Memory B cell (primary cell): ENCODE results near the gene COBL.

Experiments used
- ATAC-seq: fragments of 150-1000 bp; cut with Tn5 transposase; 2 replicates; pipeline ENCODE4 v1.10.0; 2021; ENCODE audit warnings: low read depth, mild to moderate bottlenecking, moderate library complexity
- DNase-seq, 2 donors: peaks; one replicate each; pipeline ENCODE4 v3.0.0; 2022; ENCODE audit warnings: low spot score in 2 of 2
- H3K27ac Mint-ChIP-seq: one replicate; pipeline ENCODE4 v1.8.0; 2022; ENCODE audit warnings: mild to moderate bottlenecking, moderate library complexity, mixed read lengths
- H3K27me3 Mint-ChIP-seq: one replicate; pipeline ENCODE4 v1.8.0; 2022; ENCODE audit warnings: mixed read lengths
- H3K36me3 Mint-ChIP-seq: one replicate; pipeline ENCODE4 v1.8.0; 2022; ENCODE audit warnings: mild to moderate bottlenecking, mixed read lengths
- H3K4me1 Mint-ChIP-seq: one replicate; pipeline ENCODE4 v1.8.0; 2022; ENCODE audit warnings: mixed read lengths
- H3K4me3 Mint-ChIP-seq: one replicate; pipeline ENCODE4 v1.8.0; 2022; ENCODE audit warnings: mild to moderate bottlenecking, moderate library complexity, mixed read lengths
- H3K9me3 Mint-ChIP-seq: one replicate; pipeline ENCODE4 v1.8.0; 2022; ENCODE audit warnings: mixed read lengths

COBL gene

DNA sequence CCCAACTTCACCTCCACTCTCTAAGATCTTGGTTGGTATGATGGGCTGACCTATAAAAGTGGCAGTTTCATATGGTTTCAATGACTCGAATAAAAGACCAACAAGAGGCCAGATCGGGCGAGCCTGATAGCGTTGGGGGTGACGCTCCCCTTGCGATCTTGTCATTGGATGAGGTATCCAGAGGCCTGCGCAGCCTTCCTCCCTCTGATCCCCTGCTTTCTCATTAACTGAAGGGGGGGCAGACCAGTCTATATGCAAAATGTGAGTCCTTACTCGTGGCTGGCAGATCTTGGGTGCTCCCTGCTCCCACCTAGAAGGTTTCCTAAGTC lies 937 bp upstream of the COBL start:
- no peak overlapping the region for H3K4me3 Mint-ChIP-seq

DNA sequence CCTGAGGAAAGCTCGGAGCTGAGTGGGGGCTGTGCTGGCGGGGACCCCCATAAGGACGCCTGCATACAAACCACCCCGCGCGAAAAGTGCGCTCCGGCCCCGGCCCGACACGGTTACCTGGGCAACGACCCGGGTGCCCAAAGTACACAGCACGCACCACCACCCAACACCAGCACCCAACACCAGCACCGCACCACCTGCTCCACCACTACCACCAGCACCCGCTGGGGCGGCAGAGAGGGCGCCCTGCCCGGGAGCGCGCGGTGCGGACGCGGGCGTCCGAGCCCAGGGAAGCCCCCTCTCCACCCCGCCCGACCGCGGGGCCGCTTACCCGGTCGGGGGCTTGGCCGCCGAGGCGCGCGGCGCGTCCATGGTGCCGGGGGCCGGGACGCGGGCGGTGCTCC lies 345 bp downstream of the COBL start:
- DNase-seq = no peak
- no peaks in the 10 kb centered on the region for H3K9me3 Mint-ChIP-seq
- H3K4me1 Mint-ChIP-seq = no peaks in the 10 kb centered on the region
- H3K36me3 Mint-ChIP-seq = no peaks in the 10 kb centered on the region
- no peak overlapping the region for H3K27ac Mint-ChIP-seq
- ATAC-seq = no peak
- H3K4me3 Mint-ChIP-seq = no peak overlapping the region
- peaks cover 4% of the 10 kb centered on the region for H3K27me3 Mint-ChIP-seq

More for the DNA sequence above, 937 bp upstream of the COBL start:
- Mint-ChIP-seq H3K27ac (no peak overlapping the region), H3K4me1 (no peaks in the 10 kb centered on the region), H3K9me3 (no peaks in the 10 kb centered on the region), H3K36me3 (no peaks in the 10 kb centered on the region), H3K27me3 (peaks cover 4% of the 10 kb centered on the region)
- no peak for ATAC-seq
- DNase-seq = no peak

DNA sequence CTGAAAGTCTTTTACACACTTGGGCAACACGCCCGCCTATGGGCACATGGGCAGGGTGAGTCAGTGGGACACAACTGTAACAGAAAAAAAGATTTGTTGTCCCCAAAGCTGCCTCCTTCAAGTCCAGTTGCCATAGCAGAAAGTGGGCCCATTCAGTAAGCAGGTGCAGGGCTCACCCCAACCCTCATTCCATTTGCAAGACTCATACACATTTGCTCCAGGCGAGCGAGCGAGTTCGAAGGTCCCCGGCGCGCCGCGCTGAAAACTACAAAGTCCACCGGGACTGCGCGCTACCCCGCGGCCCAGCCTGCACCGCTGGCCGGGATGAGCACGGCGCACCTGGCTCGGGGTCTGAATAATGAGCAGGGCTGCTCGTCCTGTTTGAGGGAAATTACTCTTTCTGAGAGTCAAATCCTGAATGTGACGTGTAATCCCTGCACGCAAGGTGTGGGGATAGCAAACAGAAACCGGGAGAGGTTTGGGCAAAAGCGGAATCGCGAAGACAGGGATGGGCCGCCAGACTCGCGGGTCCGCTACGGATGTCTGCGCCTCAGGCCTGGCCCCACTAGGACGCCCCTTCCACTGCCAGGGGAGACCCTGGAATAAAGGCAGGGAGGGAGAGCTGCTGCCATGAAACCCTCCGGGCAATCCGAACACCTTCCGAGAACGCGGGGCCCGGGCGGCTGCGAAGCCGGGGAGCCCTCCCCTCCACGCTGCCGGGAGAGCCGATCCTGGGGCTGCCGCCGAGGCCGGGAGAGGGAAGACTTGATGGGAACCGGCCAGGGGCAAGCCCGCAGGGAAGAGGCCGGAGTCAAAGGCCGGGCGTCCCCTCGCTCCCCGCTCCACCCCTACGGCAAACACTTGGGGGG lies 982 bp downstream of the COBL start:
- Mint-ChIP-seq H3K27ac (no peak overlapping the region), H3K9me3 (no peaks in the 10 kb centered on the region), H3K4me1 (no peaks in the 10 kb centered on the region), H3K4me3 (no peak overlapping the region), H3K27me3 (peaks cover 4% of the 10 kb centered on the region), H3K36me3 (no peaks in the 10 kb centered on the region)
- ATAC-seq (no peak), DNase-seq (no peak)

DNA sequence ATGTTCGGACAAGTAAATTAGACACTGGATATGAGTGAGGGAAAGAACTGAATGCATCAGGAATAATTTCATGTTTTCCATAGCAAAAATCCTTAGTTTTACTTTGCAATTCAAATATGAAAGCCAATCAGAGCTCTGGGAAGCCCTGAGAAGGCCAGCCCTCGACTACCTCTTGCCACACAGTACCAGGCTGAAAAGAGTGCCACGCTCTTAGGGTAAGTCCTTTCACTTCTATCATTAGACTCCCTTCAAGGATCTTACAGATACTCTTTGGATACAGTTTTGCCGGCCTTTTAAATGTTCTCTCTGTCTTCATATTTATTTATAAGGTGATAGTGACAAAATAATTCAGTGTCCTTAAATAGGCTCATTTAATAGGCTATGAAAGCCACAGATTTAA lies 1.9 kb downstream of the COBL start:
- H3K4me1 Mint-ChIP-seq = no peaks in the 10 kb centered on the region
- no peak for DNase-seq
- peaks cover 2% of the 10 kb centered on the region for H3K27me3 Mint-ChIP-seq
- no peak overlapping the region for H3K4me3 Mint-ChIP-seq
- H3K9me3 Mint-ChIP-seq = no peaks in the 10 kb centered on the region
- no peaks in the 10 kb centered on the region for H3K36me3 Mint-ChIP-seq
- no peak overlapping the region for H3K27ac Mint-ChIP-seq
- ATAC-seq = no peak

GRCh38 chr7:51313738-51314425 lies 2.7 kb downstream of the COBL start:
- H3K4me1 Mint-ChIP-seq = no peaks in the 10 kb centered on the region
- H3K4me3 Mint-ChIP-seq = no peak overlapping the region
- no peaks in the 10 kb centered on the region for H3K27me3 Mint-ChIP-seq
- ATAC-seq (no peak), DNase-seq (no peak)
- H3K27ac Mint-ChIP-seq = no peak overlapping the region
- H3K36me3 Mint-ChIP-seq = no peaks in the 10 kb centered on the region
- no peaks in the 10 kb centered on the region for H3K9me3 Mint-ChIP-seq

- Mint-ChIP-seq H3K4me3 (no peak overlapping the region), H3K27me3 (no peaks in the 10 kb centered on the region), H3K4me1 (no peaks in the 10 kb centered on the region), H3K9me3 (no peaks in the 10 kb centered on the region), H3K36me3 (no peaks in the 10 kb centered on the region), H3K27ac (no peak overlapping the region)
- ATAC-seq (no peak), DNase-seq (no peak)
These were observed 3.5 kb downstream of the COBL start for GRCh38 chr7:51312951-51313737.

- no peak for ATAC-seq
- Mint-ChIP-seq H3K27ac (no peak overlapping the region), H3K4me1 (no peaks in the 10 kb centered on the region), H3K9me3 (no peaks in the 10 kb centered on the region), H3K36me3 (no peaks in the 10 kb centered on the region), H3K27me3 (no peaks in the 10 kb centered on the region), H3K4me3 (no peak overlapping the region)
- DNase-seq = no peak
These were observed 5.4 kb downstream of the COBL start for GRCh38 chr7:51311166-51311565.

- DNase-seq (no peak), ATAC-seq (no peak)
- Mint-ChIP-seq H3K4me3 (no peak overlapping the region), H3K9me3 (no peaks in the 10 kb centered on the region), H3K36me3 (no peaks in the 10 kb centered on the region), H3K27me3 (no peaks in the 10 kb centered on the region), H3K27ac (no peak overlapping the region), H3K4me1 (no peaks in the 10 kb centered on the region)
These were observed 6.5 kb downstream of the COBL start for GRCh38 chr7:51310131-51310583.

DNA sequence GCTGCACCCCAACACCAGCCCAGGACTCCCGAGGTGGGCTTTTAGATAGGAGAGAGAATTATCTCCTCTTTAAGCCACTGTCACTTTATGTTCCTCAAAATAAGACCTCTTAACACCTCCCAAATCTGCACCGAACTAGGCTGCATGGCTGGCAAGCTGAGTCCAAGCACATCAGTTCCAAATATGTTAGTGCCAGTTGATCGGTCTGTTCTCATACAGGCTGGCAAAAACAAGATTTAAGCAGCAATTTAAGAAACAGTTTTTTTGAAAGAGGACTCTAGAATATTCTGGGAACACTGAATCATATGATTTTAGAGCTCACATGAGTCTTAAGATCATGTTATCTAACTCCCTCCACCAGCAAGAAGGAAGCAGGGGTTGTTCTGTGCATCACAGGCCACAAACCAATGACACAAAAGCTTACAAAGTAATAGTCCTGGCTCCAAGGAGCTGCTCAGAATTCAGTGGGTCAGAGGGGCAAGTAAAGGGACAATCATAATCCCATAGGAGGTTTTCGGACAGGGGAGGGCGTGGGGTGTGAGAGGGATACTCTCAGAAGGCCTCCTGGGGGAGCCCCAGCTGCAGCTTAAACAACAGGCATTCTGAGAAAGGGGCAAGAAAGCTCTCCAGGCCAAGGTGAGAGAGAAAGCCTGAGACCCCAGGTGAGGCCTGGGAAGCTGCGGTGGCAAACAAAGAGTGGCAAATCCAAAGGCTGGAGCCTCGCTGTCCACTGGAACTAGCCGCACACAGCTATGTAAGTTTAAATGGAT lies 7.1 kb downstream of the COBL start:
- Mint-ChIP-seq H3K27ac (no peak overlapping the region), H3K4me3 (no peak overlapping the region), H3K36me3 (no peaks in the 10 kb centered on the region), H3K27me3 (no peaks in the 10 kb centered on the region), H3K9me3 (no peaks in the 10 kb centered on the region), H3K4me1 (no peaks in the 10 kb centered on the region)
- DNase-seq (no peak), ATAC-seq (no peak)

DNA sequence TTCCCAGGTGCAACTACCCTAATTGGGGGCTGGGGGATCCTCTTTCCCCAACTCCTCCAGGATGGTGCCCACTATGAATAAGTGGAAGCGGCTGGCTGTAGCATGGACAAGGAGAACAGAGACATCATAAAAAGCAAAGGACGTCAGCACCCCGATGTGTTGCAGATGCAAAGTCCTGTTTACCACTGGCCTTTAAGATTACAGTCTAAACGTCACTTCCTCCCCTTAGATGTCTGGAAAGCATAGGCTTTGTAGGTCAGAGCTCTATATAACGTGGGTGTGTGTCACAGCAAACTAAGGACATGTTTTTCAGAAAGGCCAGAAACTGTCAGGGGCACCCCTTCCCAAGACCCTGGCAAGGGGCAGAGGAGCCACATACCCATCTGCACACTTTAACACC lies 7.9 kb downstream of the COBL start:
- DNase-seq = no peak
- Mint-ChIP-seq H3K27ac (no peak overlapping the region), H3K4me3 (no peak overlapping the region), H3K9me3 (no peaks in the 10 kb centered on the region), H3K4me1 (no peaks in the 10 kb centered on the region), H3K27me3 (no peaks in the 10 kb centered on the region), H3K36me3 (no peaks in the 10 kb centered on the region)
- ATAC-seq = no peak

GRCh38 chr7:51308265-51308664 lies 8.3 kb downstream of the COBL start:
- Mint-ChIP-seq H3K36me3 (no peaks in the 10 kb centered on the region), H3K4me1 (no peaks in the 10 kb centered on the region), H3K27ac (no peak overlapping the region), H3K9me3 (no peaks in the 10 kb centered on the region), H3K4me3 (no peak overlapping the region), H3K27me3 (no peaks in the 10 kb centered on the region)
- ATAC-seq (no peak), DNase-seq (no peak)

- Mint-ChIP-seq H3K4me3 (no peak overlapping the region), H3K9me3 (no peaks in the 10 kb centered on the region), H3K4me1 (no peaks in the 10 kb centered on the region), H3K27me3 (no peaks in the 10 kb centered on the region), H3K36me3 (no peaks in the 10 kb centered on the region), H3K27ac (no peak overlapping the region)
- no peak for DNase-seq
- ATAC-seq = no peak
These were observed 8.9 kb downstream of the COBL start for GRCh38 chr7:51307651-51308210.

DNA sequence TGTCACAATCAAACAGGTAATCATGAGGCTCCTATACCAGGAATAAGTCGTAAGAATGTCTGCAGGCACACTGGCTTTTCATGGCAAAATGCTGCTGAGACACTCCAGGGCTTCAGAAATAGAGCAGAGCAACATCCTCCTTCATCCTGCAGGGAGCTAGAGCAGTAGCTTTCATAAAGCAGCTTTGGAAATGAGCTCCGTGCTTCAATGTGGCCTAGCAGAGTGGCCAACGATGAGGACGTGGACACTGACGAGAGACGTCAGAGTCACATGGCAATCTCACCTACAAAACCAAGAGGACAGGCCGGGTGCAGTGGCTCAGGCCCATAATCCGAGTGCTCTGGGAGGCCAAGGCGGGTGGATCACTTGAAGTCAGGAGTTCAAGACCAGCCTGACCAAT lies 9.8 kb downstream of the COBL start:
- H3K27ac Mint-ChIP-seq = no peak overlapping the region
- no peaks in the 10 kb centered on the region for H3K4me1 Mint-ChIP-seq
- ATAC-seq (no peak), DNase-seq (no peak)
- no peaks in the 10 kb centered on the region for H3K9me3 Mint-ChIP-seq
- H3K4me3 Mint-ChIP-seq = no peak overlapping the region
- no peaks in the 10 kb centered on the region for H3K36me3 Mint-ChIP-seq
- H3K27me3 Mint-ChIP-seq = no peaks in the 10 kb centered on the region
